Caco-2 (cell line): ENCODE data around the gene TMTC2. TPM values are rescaled to one million over a fixed set of nuclear protein-coding genes. Genes with fewer than 3 reads are reported as not detected.

Source experiments
- BruUV-seq: library from RNA; stranded (reverse); fragments of 400-500 nt; replicated peaks from 2 replicates; lab custom pipeline; 2021; lab: Mats Ljungman, UMichigan
- CTCF ChIA-PET: fragments of 300-600 bp; sonication (Branson Sonifier 250); formaldehyde crosslinking; loops from one replicate; lab custom pipeline; 2022; ENCODE audit warnings: antibody characterized with exemption; lab: Charles Lee
- POLR2A ChIA-PET: fragments of 300-600 bp; sonication (Branson Sonifier 250); formaldehyde crosslinking; loops from one replicate; lab custom pipeline; 2022; ENCODE audit warnings: antibody characterized with exemption; lab: Charles Lee
- DNase-seq, 2 experiments: peaks; one replicate each; pipeline versions ENCODE4 v3.0.0 to v3.0.0-alpha.2; 2020 to 2022
- H3K27me3 ChIP-seq: replicated peaks from 2 replicates; pipeline ENCODE4 v1.6.0; 2011; ENCODE audit warnings: low read length; ENCODE audit not compliant: control insufficient read depth, insufficient read depth
- H3K36me3 ChIP-seq: 2 replicates; pipeline ENCODE4 v1.5.1; 2011; ENCODE audit warnings: low read length; ENCODE audit not compliant: control insufficient read depth, insufficient read depth
- H3K4me1 ChIP-seq: fragments of 250-450 bp; sonication (Bioruptor Pico); 2 replicates; pipeline ENCODE4 v1.5.1; 2020; ENCODE audit warnings: mild to moderate bottlenecking
- H3K4me3 ChIP-seq: 2 replicates; pipeline ENCODE4 v1.5.1; 2011; ENCODE audit warnings: low read depth, mild to moderate bottlenecking, control low read depth, low read length
- H3K9me3 ChIP-seq: fragments of 250-450 bp; sonication (Bioruptor Pico); 2 replicates; pipeline ENCODE4 v1.5.1; 2020; ENCODE audit warnings: mild to moderate bottlenecking, moderate library complexity
- H3K27ac Mint-ChIP-seq: one replicate; pipeline ENCODE4 v1.8.0; 2022; ENCODE audit warnings: mixed read lengths; ENCODE audit not compliant: unreplicated experiment
- H3K27me3 Mint-ChIP-seq: one replicate; pipeline ENCODE4 v1.8.0; 2022; ENCODE audit warnings: mixed read lengths; ENCODE audit not compliant: insufficient read depth, unreplicated experiment
- H3K36me3 Mint-ChIP-seq: one replicate; pipeline ENCODE4 v1.8.0; 2022; ENCODE audit warnings: mild to moderate bottlenecking, mixed read lengths; ENCODE audit not compliant: insufficient read depth, unreplicated experiment
- H3K4me1 Mint-ChIP-seq: one replicate; pipeline ENCODE4 v1.8.0; 2022; ENCODE audit warnings: low read depth, mixed read lengths; ENCODE audit not compliant: unreplicated experiment
- H3K4me3 Mint-ChIP-seq: one replicate; pipeline ENCODE4 v1.8.0; 2022; ENCODE audit warnings: mild to moderate bottlenecking, moderate library complexity, mixed read lengths; ENCODE audit not compliant: unreplicated experiment
- H3K9me3 Mint-ChIP-seq: one replicate; pipeline ENCODE4 v1.8.0; 2022; ENCODE audit warnings: mixed read lengths; ENCODE audit not compliant: unreplicated experiment
- intact Hi-C: fragments of 100-400 bp; cut with micrococcal nuclease; formaldehyde crosslinking; loops from one replicate; pipeline ENCODE4 v1.10.0; 2022; ENCODE audit not compliant: unreplicated experiment
- total RNA-seq: library from RNA; stranded (reverse); gene quantifications from 2 replicates; pipeline ENCODE4 v1.2.3, GENCODE V29; 2022
- TF ChIP-seq, protein P1 (sequence below), 2 experiments: fragments of 200-600 bp in 1 of 2; IDR thresholded peaks; 1 replicate in 1 of 2; 2 replicates in 1 of 2; pipeline versions ENCODE4 v1.5.1 to v1.8.0; 2011 to 2022; ENCODE audit warnings: antibody characterized with exemption in 1 of 2, control low read depth in 1 of 2, inconsistent platforms in 1 of 2, low read depth in 1 of 2, low read length in 1 of 2, mild to moderate bottlenecking in 1 of 2, moderate library complexity in 1 of 2; ENCODE audit not compliant: insufficient read depth in 1 of 2, severe bottlenecking in 1 of 2, unreplicated experiment in 1 of 2

The TMTC2 gene
- total RNA-seq, 1 experiment from 2014 or later: 2.2 TPM

DNA sequence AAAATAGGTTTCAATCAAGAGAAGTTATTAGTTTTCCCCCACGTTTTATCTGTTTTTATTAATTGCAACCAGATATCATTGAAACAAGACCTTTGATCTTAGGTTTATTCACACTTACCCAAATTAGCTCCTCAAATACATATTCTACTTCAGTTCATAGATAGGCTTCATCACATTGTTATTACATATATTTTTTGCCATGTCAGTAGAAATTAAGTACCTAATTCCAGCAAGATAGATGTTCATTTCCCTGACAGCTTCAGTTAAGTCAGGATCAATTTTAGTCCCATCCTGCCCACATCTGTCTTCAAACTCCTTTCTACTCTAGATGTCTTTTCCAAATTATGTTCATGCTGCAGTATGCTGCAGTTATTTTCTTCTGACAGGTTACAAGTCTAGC lies 388.8 kb downstream of the TMTC2 start:
- no peaks in the 10 kb centered on the region for H3K36me3 Mint-ChIP-seq
- intact Hi-C loops: no loop called here
- no peak for DNase-seq
- no peaks in the 10 kb centered on the region for H3K27me3 Mint-ChIP-seq
- POLR2A ChIA-PET: no interaction called here
- H3K4me1 Mint-ChIP-seq: no peaks in the 10 kb centered on the region
- Histone ChIP-seq H3K4me1 (no peaks in the 10 kb centered on the region), H3K27me3 (no peaks in the 10 kb centered on the region), H3K36me3 (no peaks in the 10 kb centered on the region), H3K4me3 (no peak overlapping the region), H3K9me3 (no peaks in the 10 kb centered on the region)
- CTCF ChIA-PET: no interaction called here
- H3K9me3 Mint-ChIP-seq: peaks cover 10% of the 10 kb centered on the region
- TF ChIP-seq, protein P1, sequence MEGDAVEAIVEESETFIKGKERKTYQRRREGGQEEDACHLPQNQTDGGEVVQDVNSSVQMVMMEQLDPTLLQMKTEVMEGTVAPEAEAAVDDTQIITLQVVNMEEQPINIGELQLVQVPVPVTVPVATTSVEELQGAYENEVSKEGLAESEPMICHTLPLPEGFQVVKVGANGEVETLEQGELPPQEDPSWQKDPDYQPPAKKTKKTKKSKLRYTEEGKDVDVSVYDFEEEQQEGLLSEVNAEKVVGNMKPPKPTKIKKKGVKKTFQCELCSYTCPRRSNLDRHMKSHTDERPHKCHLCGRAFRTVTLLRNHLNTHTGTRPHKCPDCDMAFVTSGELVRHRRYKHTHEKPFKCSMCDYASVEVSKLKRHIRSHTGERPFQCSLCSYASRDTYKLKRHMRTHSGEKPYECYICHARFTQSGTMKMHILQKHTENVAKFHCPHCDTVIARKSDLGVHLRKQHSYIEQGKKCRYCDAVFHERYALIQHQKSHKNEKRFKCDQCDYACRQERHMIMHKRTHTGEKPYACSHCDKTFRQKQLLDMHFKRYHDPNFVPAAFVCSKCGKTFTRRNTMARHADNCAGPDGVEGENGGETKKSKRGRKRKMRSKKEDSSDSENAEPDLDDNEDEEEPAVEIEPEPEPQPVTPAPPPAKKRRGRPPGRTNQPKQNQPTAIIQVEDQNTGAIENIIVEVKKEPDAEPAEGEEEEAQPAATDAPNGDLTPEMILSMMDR (IDR thresholded peaks at IDR 0.05; ENCODE audit: insufficient read depth in 1 of 2, low read depth in 1 of 2, low read length in 1 of 2, severe bottlenecking in 1 of 2, unreplicated experiment in 1 of 2): no peak
- no peak overlapping the region for H3K4me3 Mint-ChIP-seq
- no TSS peak for BruUV-seq
- H3K27ac Mint-ChIP-seq: no peak overlapping the region

DNA sequence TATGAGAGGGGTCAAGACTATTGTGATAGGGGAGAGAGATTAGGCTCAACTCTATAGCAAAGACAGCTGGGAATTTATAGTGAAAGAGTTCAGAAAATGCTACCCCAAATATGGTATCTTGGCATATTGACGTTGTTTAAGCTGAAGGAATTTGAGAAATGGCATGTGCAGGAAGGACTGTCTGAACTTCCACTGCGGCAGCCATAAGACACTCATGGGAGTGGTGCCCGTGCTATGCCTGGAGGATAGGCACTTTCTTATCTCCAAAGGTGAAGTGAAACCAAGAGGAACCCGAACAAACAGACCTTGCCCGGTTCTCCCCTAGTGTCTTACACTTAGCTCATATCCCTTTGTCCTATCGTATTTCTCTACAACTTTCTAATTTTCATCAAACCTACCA lies 390.3 kb downstream of the TMTC2 start:
- DNase-seq: no peak
- TF ChIP-seq, protein P1 (IDR thresholded peaks at IDR 0.05; ENCODE audit: insufficient read depth in 1 of 2, low read depth in 1 of 2, low read length in 1 of 2, severe bottlenecking in 1 of 2, unreplicated experiment in 1 of 2): no peak
- no peak overlapping the region for H3K4me3 ChIP-seq
- H3K36me3 ChIP-seq: no peaks in the 10 kb centered on the region
- Mint-ChIP-seq H3K4me1 (no peaks in the 10 kb centered on the region), H3K27me3 (no peaks in the 10 kb centered on the region), H3K4me3 (no peak overlapping the region), H3K27ac (no peak overlapping the region), H3K9me3 (peaks cover 1% of the 10 kb centered on the region), H3K36me3 (no peaks in the 10 kb centered on the region)
- no peaks in the 10 kb centered on the region for H3K27me3 ChIP-seq
- H3K9me3 ChIP-seq: no peaks in the 10 kb centered on the region
- intact Hi-C loops: no loop called here
- H3K4me1 ChIP-seq: no peaks in the 10 kb centered on the region
- BruUV-seq: no TSS peak
- ChIA-PET CTCF (no interaction called here), POLR2A (no interaction called here)

DNA sequence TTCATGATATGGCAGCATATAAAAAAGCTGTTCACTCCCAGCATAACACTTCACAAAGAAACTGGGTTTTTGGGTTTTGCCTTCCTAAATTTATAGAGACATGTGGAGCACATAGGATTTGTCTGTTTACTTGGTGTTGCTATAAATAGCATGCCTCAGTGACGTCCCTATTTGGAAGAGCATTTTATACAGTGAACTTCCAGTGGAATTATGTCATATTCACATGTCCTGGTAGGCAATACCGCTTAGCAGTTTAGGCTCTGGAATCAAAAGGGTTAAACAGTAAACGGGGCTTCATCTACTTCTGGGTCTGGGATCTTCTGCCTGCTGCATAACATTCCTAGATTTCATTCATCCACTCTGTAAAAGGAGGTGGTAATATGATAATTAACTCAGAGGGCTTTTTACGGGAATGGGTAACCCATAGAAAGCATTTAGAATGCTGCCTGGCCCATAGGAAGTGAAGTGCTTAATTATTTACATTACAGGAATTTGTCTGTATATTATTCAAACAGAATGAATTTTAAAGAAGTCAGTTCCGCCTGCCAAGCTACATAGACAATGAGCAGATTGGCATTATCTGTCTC lies 396.1 kb downstream of the TMTC2 start:
- BruUV-seq: no TSS peak
- no peaks in the 10 kb centered on the region for H3K4me1 Mint-ChIP-seq
- no peaks in the 10 kb centered on the region for H3K36me3 Mint-ChIP-seq

More for the DNA sequence above, 396.1 kb downstream of the TMTC2 start:
- Mint-ChIP-seq H3K27me3 (no peaks in the 10 kb centered on the region), H3K9me3 (no peaks in the 10 kb centered on the region), H3K4me3 (no peak overlapping the region), H3K27ac (no peak overlapping the region)
- H3K4me3 ChIP-seq: no peak overlapping the region
- intact Hi-C loops: loop anchor here (10.0 kb wide), 1 partner anchor 188 kb away; no protein-coding TSS in a partner anchor
- no peaks in the 10 kb centered on the region for H3K9me3 ChIP-seq
- CTCF ChIA-PET: no interaction called here
- POLR2A ChIA-PET: no interaction called here
- no peak for DNase-seq
- H3K4me1 ChIP-seq: no peaks in the 10 kb centered on the region
- TF ChIP-seq, protein P1 (IDR thresholded peaks at IDR 0.05; ENCODE audit: insufficient read depth in 1 of 2, low read depth in 1 of 2, low read length in 1 of 2, severe bottlenecking in 1 of 2, unreplicated experiment in 1 of 2): no peak
- no peaks in the 10 kb centered on the region for H3K36me3 ChIP-seq
- H3K27me3 ChIP-seq: no peaks in the 10 kb centered on the region
